T-helper 1 cell treated with Interleukin-12 subunit alpha and Interleukin-12 subunit beta and Interleukin-4 antibody, amounts not matched to agents 30 μg/mL and 1 μg/mL, for 36 hours (primary cell): Measurements from ENCODE around the gene FAP.

Experiments
- H3K27ac Mint-ChIP-seq: one replicate; pipeline ENCODE4 v1.8.0; 2021; ENCODE audit warnings: mild to moderate bottlenecking, mixed read lengths
- H3K27me3 Mint-ChIP-seq: one replicate; pipeline ENCODE4 v1.8.0; 2021; ENCODE audit warnings: low read depth, mixed read lengths
- H3K36me3 Mint-ChIP-seq: one replicate; pipeline ENCODE4 v1.8.0; 2021; ENCODE audit warnings: low read depth, mixed read lengths
- H3K4me1 Mint-ChIP-seq: one replicate; pipeline ENCODE4 v1.8.0; 2021; ENCODE audit warnings: low read depth, mixed read lengths
- H3K4me3 Mint-ChIP-seq: one replicate; pipeline ENCODE4 v1.8.0; 2021; ENCODE audit warnings: mild to moderate bottlenecking, moderate library complexity, mixed read lengths
- H3K9me3 Mint-ChIP-seq: one replicate; pipeline ENCODE4 v1.8.0; 2021; ENCODE audit warnings: mixed read lengths

Gene FAP

GRCh38 chr2:162243294-162243693 lies at the start of gene FAP:
TSS of gene FAP (minus strand) at chr2:162243445. CDS start at chr2:162243327, 118 bp downstream.
- H3K27me3 Mint-ChIP-seq: peaks cover 56% of the 10 kb centered on the region
- H3K36me3 Mint-ChIP-seq: no peaks in the 10 kb centered on the region
- H3K27ac Mint-ChIP-seq: no peak within 1 kb of the TSS
- no peak within 1 kb of the TSS for H3K4me3 Mint-ChIP-seq
- no peaks in the 10 kb centered on the region for H3K4me1 Mint-ChIP-seq
- no peaks in the 10 kb centered on the region for H3K9me3 Mint-ChIP-seq

GRCh38 chr2:162291748-162292147 lies 48.5 kb upstream of the FAP start:
- H3K27ac Mint-ChIP-seq: no peak overlapping the region
- H3K36me3 Mint-ChIP-seq: peaks cover 17% of the 10 kb centered on the region
- H3K9me3 Mint-ChIP-seq: no peaks in the 10 kb centered on the region
- peaks cover 3% of the 10 kb centered on the region for H3K4me1 Mint-ChIP-seq
- H3K4me3 Mint-ChIP-seq: no peak overlapping the region
- no peaks in the 10 kb centered on the region for H3K27me3 Mint-ChIP-seq

GRCh38 chr2:162282765-162283425 lies 39.6 kb upstream of the FAP start:
- peaks cover 11% of the 10 kb centered on the region for H3K4me1 Mint-ChIP-seq
- no peaks in the 10 kb centered on the region for H3K9me3 Mint-ChIP-seq

GRCh38 chr2:162280654-162281053 lies 37.4 kb upstream of the FAP start:
- Mint-ChIP-seq H3K4me3 (no peak overlapping the region), H3K9me3 (no peaks in the 10 kb centered on the region), H3K27ac (no peak overlapping the region), H3K27me3 (no peaks in the 10 kb centered on the region), H3K36me3 (peaks cover 71% of the 10 kb centered on the region), H3K4me1 (peaks cover 9% of the 10 kb centered on the region)

More at GRCh38 chr2:162282765-162283425, 39.6 kb upstream of the FAP start:
- peaks cover 66% of the 10 kb centered on the region for H3K36me3 Mint-ChIP-seq
- no peak overlapping the region for H3K4me3 Mint-ChIP-seq
- no peaks in the 10 kb centered on the region for H3K27me3 Mint-ChIP-seq
- H3K27ac Mint-ChIP-seq: no peak overlapping the region

- Mint-ChIP-seq H3K27ac (no peak overlapping the region), H3K27me3 (no peaks in the 10 kb centered on the region), H3K4me1 (peaks cover 8% of the 10 kb centered on the region), H3K4me3 (no peak overlapping the region), H3K36me3 (peaks cover 70% of the 10 kb centered on the region), H3K9me3 (no peaks in the 10 kb centered on the region)
Observed at GRCh38 chr2:162277381-162277780, 34.1 kb upstream of the FAP start.

GRCh38 chr2:162267996-162268395 lies 24.8 kb upstream of the FAP start:
- Mint-ChIP-seq H3K27me3 (no peaks in the 10 kb centered on the region), H3K27ac (no peak overlapping the region), H3K4me1 (no peaks in the 10 kb centered on the region), H3K36me3 (peaks cover 55% of the 10 kb centered on the region), H3K4me3 (no peak overlapping the region), H3K9me3 (no peaks in the 10 kb centered on the region)

- Mint-ChIP-seq H3K4me1 (no peaks in the 10 kb centered on the region), H3K27ac (no peak overlapping the region), H3K36me3 (peaks cover 52% of the 10 kb centered on the region), H3K4me3 (no peak overlapping the region), H3K9me3 (no peaks in the 10 kb centered on the region), H3K27me3 (no peaks in the 10 kb centered on the region)
Observed at GRCh38 chr2:162267496-162267895, 24.3 kb upstream of the FAP start.

- peaks cover 6% of the 10 kb centered on the region for H3K4me1 Mint-ChIP-seq
- H3K36me3 Mint-ChIP-seq: peaks cover 43% of the 10 kb centered on the region
- H3K9me3 Mint-ChIP-seq: no peaks in the 10 kb centered on the region
- no peak overlapping the region for H3K4me3 Mint-ChIP-seq
- no peaks in the 10 kb centered on the region for H3K27me3 Mint-ChIP-seq
- no peak overlapping the region for H3K27ac Mint-ChIP-seq
Observed at GRCh38 chr2:162266460-162266760, 23.2 kb upstream of the FAP start.

- Mint-ChIP-seq H3K4me3 (no peak overlapping the region), H3K4me1 (peaks cover 11% of the 10 kb centered on the region), H3K9me3 (no peaks in the 10 kb centered on the region), H3K27me3 (no peaks in the 10 kb centered on the region), H3K36me3 (peaks cover 40% of the 10 kb centered on the region), H3K27ac (no peak overlapping the region)
Observed at GRCh38 chr2:162265666-162266459, 22.6 kb upstream of the FAP start.

- Mint-ChIP-seq H3K9me3 (no peaks in the 10 kb centered on the region), H3K27me3 (peaks cover 10% of the 10 kb centered on the region), H3K4me3 (no peak overlapping the region), H3K27ac (no peak overlapping the region), H3K36me3 (peaks cover 15% of the 10 kb centered on the region), H3K4me1 (peaks cover 14% of the 10 kb centered on the region)
Observed at GRCh38 chr2:162261032-162261945, 18.0 kb upstream of the FAP start.

GRCh38 chr2:162258686-162259085 lies 15.4 kb upstream of the FAP start:
- no peak overlapping the region for H3K4me3 Mint-ChIP-seq
- no peaks in the 10 kb centered on the region for H3K9me3 Mint-ChIP-seq
- H3K27ac Mint-ChIP-seq: no peak overlapping the region
- H3K4me1 Mint-ChIP-seq: peaks cover 14% of the 10 kb centered on the region
- H3K27me3 Mint-ChIP-seq: peaks cover 10% of the 10 kb centered on the region
- H3K36me3 Mint-ChIP-seq: peaks cover 3% of the 10 kb centered on the region

GRCh38 chr2:162258169-162258568 lies 14.9 kb upstream of the FAP start:
- Mint-ChIP-seq H3K4me1 (peaks cover 14% of the 10 kb centered on the region), H3K27ac (no peak overlapping the region), H3K9me3 (no peaks in the 10 kb centered on the region), H3K27me3 (peaks cover 10% of the 10 kb centered on the region), H3K36me3 (peaks cover 3% of the 10 kb centered on the region), H3K4me3 (no peak overlapping the region)

GRCh38 chr2:162257425-162257824 lies 14.2 kb upstream of the FAP start:
- no peak overlapping the region for H3K4me3 Mint-ChIP-seq
- H3K36me3 Mint-ChIP-seq: peaks cover 1% of the 10 kb centered on the region
- no peaks in the 10 kb centered on the region for H3K9me3 Mint-ChIP-seq
- H3K27me3 Mint-ChIP-seq: peaks cover 10% of the 10 kb centered on the region
- no peak overlapping the region for H3K27ac Mint-ChIP-seq
- peaks cover 14% of the 10 kb centered on the region for H3K4me1 Mint-ChIP-seq

GRCh38 chr2:162256591-162256991 lies 13.3 kb upstream of the FAP start:
- no peaks in the 10 kb centered on the region for H3K36me3 Mint-ChIP-seq
- H3K27me3 Mint-ChIP-seq: peaks cover 10% of the 10 kb centered on the region
- no peak overlapping the region for H3K27ac Mint-ChIP-seq
- H3K9me3 Mint-ChIP-seq: no peaks in the 10 kb centered on the region
- H3K4me3 Mint-ChIP-seq: no peak overlapping the region
- H3K4me1 Mint-ChIP-seq: peaks cover 10% of the 10 kb centered on the region
